Activated CD4-positive, alpha-beta T cell treated with anti-CD3 and anti-CD28 coated beads for 36 hours (primary cell): ENCODE results near the gene CCDC33. TPM values are rescaled to one million over a fixed set of nuclear protein-coding genes. Genes with fewer than 3 reads are reported as not detected.
A peak's percentile ranks its signal among the peaks of the same experiment; 100 is the strongest.
"Not testable (repeated sequence)": the region's sequence is repeated elsewhere in the genome, so short reads cannot be mapped to it uniquely, and the experiment has no call there.

Source experiments
- ATAC-seq: fragments of 200-7000 bp; cut with Tn5 transposase; one replicate; pipeline ENCODE4 v1.10.0; 2021; ENCODE audit warnings: mild to moderate bottlenecking, moderate library complexity
- CTCF ChIA-PET: fragments of 350-600 bp; sonication (Branson Sonifier 250); formaldehyde crosslinking; loops from one replicate; lab custom pipeline; 2021; ENCODE audit warnings: antibody characterized with exemption; lab: Charles Lee
- POLR2A ChIA-PET: fragments of 350-600 bp; sonication (Branson Sonifier 250); formaldehyde crosslinking; loops from one replicate; lab custom pipeline; 2021; ENCODE audit warnings: antibody characterized with exemption, inconsistent platforms; lab: Charles Lee
- DNase-seq: peaks from one replicate; pipeline ENCODE4 v3.0.0-alpha.2; 2020
- H3K27ac Mint-ChIP-seq: one replicate; pipeline ENCODE4 v1.8.0; 2021; ENCODE audit warnings: mixed read lengths
- H3K27me3 Mint-ChIP-seq: one replicate; pipeline ENCODE4 v1.8.0; 2021; ENCODE audit warnings: mixed read lengths
- H3K36me3 Mint-ChIP-seq: one replicate; pipeline ENCODE4 v1.8.0; 2021; ENCODE audit warnings: low read depth, mixed read lengths
- H3K4me1 Mint-ChIP-seq: one replicate; pipeline ENCODE4 v1.8.0; 2021; ENCODE audit warnings: mixed read lengths
- H3K4me3 Mint-ChIP-seq: one replicate; pipeline ENCODE4 v1.8.0; 2021; ENCODE audit warnings: mild to moderate bottlenecking, moderate library complexity, mixed read lengths
- H3K9me3 Mint-ChIP-seq: one replicate; pipeline ENCODE4 v1.8.0; 2021; ENCODE audit warnings: low read depth, mixed read lengths
- intact Hi-C, 2 experiments: fragments of 100-400 bp; cut with DNase I in 1 of 2; cut with micrococcal nuclease in 1 of 2; formaldehyde crosslinking; loops; one replicate each; pipeline versions ENCODE4 v1.14.2 to v1.15.1; 2022 to 2024; cut with DNase I, micrococcal nuclease
- total RNA-seq, 2 experiments: library from RNA; stranded (reverse); gene quantifications; one replicate each; pipeline ENCODE4 v1.2.3, GENCODE V29; 2021

The CCDC33 gene
- total RNA-seq, 2 experiments from 2014 or later: not detected

DNA sequence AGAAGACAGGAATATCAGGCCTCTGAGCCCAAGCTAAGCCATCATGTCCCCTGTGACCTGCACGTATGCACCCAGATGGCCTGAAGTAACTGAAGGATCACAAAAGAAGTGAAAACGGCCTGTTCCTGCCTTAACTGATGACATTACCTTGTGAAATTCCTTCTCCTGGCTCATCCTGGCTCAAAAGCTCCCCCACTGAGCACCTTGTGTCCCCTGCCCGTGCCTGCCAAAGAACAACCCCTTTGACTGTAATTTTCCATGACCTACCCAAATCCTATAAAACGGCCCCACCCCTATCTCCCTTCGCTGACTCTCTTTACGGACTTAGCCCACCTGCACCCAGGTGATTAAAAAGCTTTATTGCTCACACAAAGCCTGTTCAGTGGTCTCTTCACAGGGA, 123.2 kb downstream of the CCDC33 start:
- H3K4me1 Mint-ChIP-seq, H3K27ac Mint-ChIP-seq, intact Hi-C loops, ATAC-seq, H3K4me3 Mint-ChIP-seq, CTCF ChIA-PET, H3K36me3 Mint-ChIP-seq, H3K9me3 Mint-ChIP-seq, DNase-seq: not testable (repeated sequence)
- peaks cover 13% of the 10 kb centered on the region for H3K27me3 Mint-ChIP-seq
- POLR2A ChIA-PET: interaction anchor here (0.7 kb wide), 1 partner anchor 552 kb away, joined by 4 read pairs; no protein-coding TSS in a partner anchor

DNA sequence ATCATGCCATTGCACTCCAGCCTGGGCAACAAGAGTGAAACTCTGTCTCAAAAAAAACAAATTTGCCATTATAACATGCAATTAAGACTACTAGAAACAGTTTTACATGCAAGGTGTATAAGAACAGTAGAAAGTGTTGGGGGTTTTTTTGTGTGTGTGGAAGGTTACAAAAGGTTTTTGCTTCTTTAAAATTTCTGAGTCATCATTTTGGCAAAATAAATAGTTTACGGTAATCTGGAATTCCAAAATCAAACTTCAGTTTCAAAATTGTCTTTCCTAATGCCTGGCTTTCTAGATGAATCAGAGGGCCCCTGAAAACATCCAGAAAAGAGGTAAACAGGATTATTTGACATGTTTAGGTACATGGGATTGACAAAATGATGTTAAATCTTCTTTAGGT, 124.7 kb downstream of the CCDC33 start:
- POLR2A ChIA-PET, ATAC-seq, H3K4me3 Mint-ChIP-seq, DNase-seq, H3K36me3 Mint-ChIP-seq, H3K9me3 Mint-ChIP-seq, H3K27ac Mint-ChIP-seq, H3K4me1 Mint-ChIP-seq, H3K27me3 Mint-ChIP-seq, intact Hi-C loops: not testable (repeated sequence)
- CTCF ChIA-PET: interaction anchor here (0.9 kb wide), 1 partner anchor 15 kb away, joined by 3 read pairs; no protein-coding TSS in a partner anchor

DNA sequence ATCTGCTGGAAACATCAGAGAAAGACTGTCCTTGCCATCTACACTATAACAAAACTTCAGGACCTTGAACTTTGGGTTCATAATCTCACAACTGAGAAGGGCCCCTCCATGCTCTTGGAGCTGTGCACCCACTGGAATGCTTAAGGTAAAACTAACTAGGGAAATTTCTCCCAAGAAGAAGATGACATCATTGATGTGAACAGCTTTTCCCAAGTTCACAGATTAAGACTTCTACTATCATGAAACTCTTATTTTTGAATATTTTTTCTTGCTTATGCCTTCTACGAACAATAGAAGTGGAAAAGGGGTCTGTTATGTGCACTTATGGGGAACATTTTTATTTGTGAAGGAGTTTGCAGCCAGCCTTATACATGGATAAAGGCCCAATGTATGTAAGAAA, 126.4 kb downstream of the CCDC33 start:
- ChIA-PET POLR2A (no interaction called here), CTCF (interaction anchor here (0.7 to 1.5 kb wide), 7 partner anchors 11 to 272 kb away, joined by 3 to 4 read pairs (median 3); no protein-coding TSS in a partner anchor)
- Mint-ChIP-seq H3K27me3 (peaks cover 14% of the 10 kb centered on the region), H3K4me1 (peaks cover 3% of the 10 kb centered on the region), H3K27ac (no peak overlapping the region), H3K36me3 (no peaks in the 10 kb centered on the region), H3K4me3 (no peak overlapping the region), H3K9me3 (no peaks in the 10 kb centered on the region)
- ATAC-seq: no peak
- intact Hi-C loops: no loop called here
- no peak for DNase-seq

GRCh38 chr15:74364936-74365597, 128.9 kb downstream of the CCDC33 start:
- ATAC-seq: no peak
- H3K36me3 Mint-ChIP-seq: no peaks in the 10 kb centered on the region
- POLR2A ChIA-PET: no interaction called here
- H3K27me3 Mint-ChIP-seq: peaks cover 27% of the 10 kb centered on the region
- no peak overlapping the region for H3K27ac Mint-ChIP-seq
- CTCF ChIA-PET: interaction anchor here (1.0 to 1.5 kb wide), 2 partner anchors 74 to 144 kb away, joined by 3 to 4 read pairs; no protein-coding TSS in a partner anchor
- no peak for DNase-seq
- no peak overlapping the region for H3K4me3 Mint-ChIP-seq
- H3K9me3 Mint-ChIP-seq: no peaks in the 10 kb centered on the region
- intact Hi-C loops: no loop called here
- H3K4me1 Mint-ChIP-seq: peaks cover 3% of the 10 kb centered on the region

DNA sequence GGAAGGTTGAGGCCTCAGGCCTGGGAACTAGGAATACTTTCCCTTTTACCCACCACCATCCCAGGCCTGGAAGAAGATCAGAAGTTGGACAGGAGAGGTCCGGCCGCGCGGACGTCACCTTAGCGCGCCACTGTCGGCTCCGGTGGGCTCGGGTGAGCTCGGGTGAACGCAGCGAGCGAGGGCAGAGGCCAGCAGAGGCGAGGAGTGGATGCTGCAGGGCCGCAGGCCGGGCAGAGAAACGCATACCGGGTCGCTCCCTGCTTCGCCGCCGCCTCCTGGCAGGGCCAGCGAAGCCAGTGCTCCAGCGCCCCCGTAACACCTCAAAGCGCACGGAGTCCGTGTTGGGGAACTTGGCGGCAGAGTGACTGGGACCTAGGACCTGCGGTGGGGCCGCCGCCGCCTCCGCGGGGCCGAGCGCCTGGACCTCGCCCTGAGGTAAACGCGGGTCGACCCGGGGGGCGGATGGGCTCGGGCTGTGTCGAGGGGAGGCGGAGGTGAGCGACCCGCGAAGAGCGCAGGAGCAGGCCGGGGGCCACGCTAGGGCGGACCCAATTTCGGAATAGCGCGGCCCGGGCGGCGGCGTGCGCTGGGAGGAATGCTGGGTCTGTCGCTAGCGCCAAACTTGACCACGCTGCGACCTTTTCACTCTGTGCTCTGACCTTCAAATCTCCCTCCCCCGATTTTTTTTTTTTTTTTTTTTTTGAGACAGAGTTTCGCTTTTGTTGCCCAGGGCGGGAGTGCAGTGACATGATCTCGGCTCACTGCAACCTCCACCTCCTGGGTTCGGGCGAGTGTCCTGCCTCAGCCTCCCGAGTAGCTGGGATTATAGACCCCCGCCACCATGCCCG, 129.7 kb downstream of the CCDC33 start:
- ATAC-seq (peak; percentile 44), DNase-seq (no peak)
- intact Hi-C loops: no loop called here
- ChIA-PET CTCF (interaction anchor here (0.6 to 1.3 kb wide), 3 partner anchors 17 to 354 kb away, joined by 3 to 5 read pairs (median 5); no protein-coding TSS in a partner anchor), POLR2A (no interaction called here)
- Mint-ChIP-seq H3K36me3 (no peaks in the 10 kb centered on the region), H3K27me3 (peaks cover 32% of the 10 kb centered on the region), H3K27ac (no peak overlapping the region), H3K4me1 (peaks cover 3% of the 10 kb centered on the region), H3K4me3 (no peak overlapping the region), H3K9me3 (no peaks in the 10 kb centered on the region)

DNA sequence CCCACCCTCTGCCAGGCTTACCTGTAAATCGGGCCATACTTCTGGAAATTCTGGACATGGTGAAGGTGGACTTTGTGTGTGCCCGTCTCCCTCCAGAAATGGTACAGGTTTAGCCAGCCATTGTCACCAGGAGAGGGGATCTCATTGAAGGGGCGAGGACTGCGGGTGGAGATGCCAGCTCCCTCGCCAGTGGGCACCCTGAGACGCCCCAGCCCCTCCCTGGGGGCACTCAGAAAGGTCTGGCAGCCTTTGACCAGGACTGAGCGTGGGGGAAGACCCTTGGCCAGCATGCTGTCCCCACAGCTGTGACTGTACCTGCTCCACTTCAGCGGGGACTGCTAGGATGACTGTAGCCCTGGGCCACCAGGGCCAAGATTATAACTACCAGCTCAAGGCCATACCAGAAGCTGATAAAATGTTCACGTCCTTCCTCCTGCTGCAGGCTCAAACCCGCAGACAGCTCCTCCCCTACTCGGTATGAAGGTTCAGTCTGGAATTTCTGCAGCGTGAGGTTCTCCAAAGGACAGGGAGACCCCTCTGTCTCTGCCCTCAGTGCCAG, 131.2 kb downstream of the CCDC33 start, which contains the start of gene CYP11A1:
TSS of gene CYP11A1 (minus strand) at position 351 of the 559 bp plus-strand sequence. CDS start at position 290, 61 bp downstream.
- no peaks in the 10 kb centered on the region for H3K36me3 Mint-ChIP-seq
- H3K9me3 Mint-ChIP-seq: no peaks in the 10 kb centered on the region
- ChIA-PET CTCF (interaction anchor here (0.6 to 2.2 kb wide), 3 partner anchors 15 to 86 kb away, joined by 3 to 7 read pairs (median 5); no protein-coding TSS in a partner anchor), POLR2A (no interaction called here)
- intact Hi-C loops: no loop called here
- H3K27me3 Mint-ChIP-seq: peaks cover 32% of the 10 kb centered on the region
- H3K27ac Mint-ChIP-seq: no peak within 1 kb of the TSS
- no peak for DNase-seq
- no peak for ATAC-seq
- no peak within 1 kb of the TSS for H3K4me3 Mint-ChIP-seq
- peaks cover 3% of the 10 kb centered on the region for H3K4me1 Mint-ChIP-seq

DNA sequence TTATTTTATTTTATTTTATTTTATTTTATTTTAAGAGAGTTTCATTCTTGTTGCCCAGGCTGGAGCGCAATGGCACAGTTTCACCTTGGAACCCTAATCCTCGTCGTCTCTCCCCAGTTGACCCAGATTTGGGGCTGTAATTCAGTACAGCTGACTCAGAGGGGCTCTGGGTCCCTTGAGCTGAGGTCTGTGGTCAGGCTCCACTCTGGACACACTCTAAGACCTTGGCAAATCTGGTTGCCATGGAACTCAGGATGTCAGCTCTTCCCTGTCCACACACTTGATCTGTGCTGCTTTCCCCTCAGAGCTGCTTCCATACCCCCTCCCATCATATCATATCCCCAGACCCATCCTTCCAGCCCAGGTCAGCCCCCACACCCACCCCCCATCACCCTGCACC, 132.0 kb downstream of the CCDC33 start:
- intact Hi-C loops: no loop called here
- ChIA-PET POLR2A (no interaction called here), CTCF (interaction anchor here (0.6 to 2.2 kb wide), 2 partner anchors 78 to 86 kb away, joined by 3 to 7 read pairs; no protein-coding TSS in a partner anchor)

DNA sequence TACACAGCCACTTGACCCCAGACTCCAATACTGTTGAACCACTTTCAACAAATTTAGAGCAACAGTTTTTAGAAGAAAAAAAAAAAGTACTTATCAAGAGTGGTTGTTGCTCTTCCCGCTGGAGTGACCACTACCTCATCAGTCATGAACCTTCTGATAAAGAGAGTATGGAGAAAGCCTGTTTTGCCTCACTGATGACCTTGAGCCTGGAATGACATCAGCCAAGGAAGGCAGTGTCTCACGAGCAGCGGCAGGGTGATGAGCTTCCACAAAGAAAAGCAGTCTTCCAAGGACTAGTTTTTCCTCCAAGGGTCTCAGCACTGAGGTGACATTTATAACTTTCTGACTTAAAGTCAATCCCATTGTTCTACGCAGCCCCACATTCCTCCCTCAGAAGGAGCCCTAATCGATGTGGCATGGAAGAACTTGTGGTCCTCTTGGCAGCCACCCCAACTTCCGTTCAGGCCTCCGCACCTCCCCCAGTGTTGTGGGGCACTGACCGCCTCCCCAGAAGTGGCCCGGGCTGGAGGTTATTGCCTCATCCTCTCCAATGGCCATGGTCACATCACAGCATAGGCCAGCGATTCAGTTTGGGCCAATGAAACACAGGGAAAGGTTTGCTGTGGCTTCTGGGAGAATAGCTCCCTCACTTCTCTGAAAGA, 133.1 kb downstream of the CCDC33 start:
- peaks cover 32% of the 10 kb centered on the region for H3K27me3 Mint-ChIP-seq
- CTCF ChIA-PET: interaction anchor here (0.6 to 1.5 kb wide), 4 partner anchors 70 to 400 kb away, joined by 3 to 5 read pairs (median 4); no protein-coding TSS in a partner anchor
- no peak overlapping the region for H3K27ac Mint-ChIP-seq
- H3K4me3 Mint-ChIP-seq: no peak overlapping the region
- ATAC-seq (no peak), DNase-seq (no peak)
- intact Hi-C loops: no loop called here
- H3K9me3 Mint-ChIP-seq: no peaks in the 10 kb centered on the region
- H3K4me1 Mint-ChIP-seq: peaks cover 6% of the 10 kb centered on the region
- POLR2A ChIA-PET: no interaction called here
- H3K36me3 Mint-ChIP-seq: no peaks in the 10 kb centered on the region

More for the DNA sequence above, 132.0 kb downstream of the CCDC33 start:
- Mint-ChIP-seq H3K4me3 (no peak overlapping the region), H3K27ac (no peak overlapping the region), H3K36me3 (no peaks in the 10 kb centered on the region), H3K27me3 (peaks cover 32% of the 10 kb centered on the region), H3K4me1 (peaks cover 3% of the 10 kb centered on the region), H3K9me3 (no peaks in the 10 kb centered on the region)
- DNase-seq (no peak), ATAC-seq (no peak)

- POLR2A ChIA-PET: no interaction called here
- no peak for ATAC-seq
Observed at GRCh38 chr15:74369756-74370155, 133.6 kb downstream of the CCDC33 start.

DNA sequence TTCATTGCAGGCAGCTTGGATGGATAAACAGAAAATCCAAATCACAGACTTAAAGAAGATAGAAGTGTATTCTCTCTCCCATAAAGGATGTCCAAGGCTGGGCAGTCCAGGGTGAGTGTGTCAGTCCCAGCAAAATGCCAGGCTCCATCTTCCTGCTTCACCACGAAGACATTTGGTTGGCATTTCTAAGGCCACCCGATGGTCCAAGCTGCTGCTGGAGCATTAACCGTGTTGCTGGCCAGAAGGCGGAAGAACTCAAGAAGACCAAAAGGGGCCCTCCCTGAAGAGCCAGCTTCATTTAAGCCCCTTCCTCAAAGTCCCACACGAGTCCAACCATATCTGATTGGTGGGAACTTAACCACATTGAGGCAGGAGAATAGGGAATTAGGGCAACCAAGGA, 134.3 kb downstream of the CCDC33 start:
- ChIA-PET CTCF (interaction anchor here (0.8 to 1.3 kb wide), 3 partner anchors 9 to 119 kb away, joined by 3 to 4 read pairs (median 3); no protein-coding TSS in a partner anchor), POLR2A (no interaction called here)
- DNase-seq (no peak), ATAC-seq (no peak)
- H3K36me3 Mint-ChIP-seq: no peaks in the 10 kb centered on the region
- H3K4me3 Mint-ChIP-seq: no peak overlapping the region
- no peaks in the 10 kb centered on the region for H3K9me3 Mint-ChIP-seq
- H3K4me1 Mint-ChIP-seq: peaks cover 15% of the 10 kb centered on the region
- H3K27me3 Mint-ChIP-seq: peaks cover 24% of the 10 kb centered on the region
- no peak overlapping the region for H3K27ac Mint-ChIP-seq
- intact Hi-C loops: loop anchor here (5.0 kb wide), 5 partner anchors 397 to 582 kb away; partner anchors contain the start of genes COX5A (in 1 of the 2) and ULK3 (in 1 of the 2)

More at GRCh38 chr15:74369756-74370155, 133.6 kb downstream of the CCDC33 start:
- CTCF ChIA-PET: interaction anchor here (0.6 to 1.5 kb wide), 4 partner anchors 69 to 400 kb away, joined by 3 to 5 read pairs (median 4); no protein-coding TSS in a partner anchor
- peaks cover 11% of the 10 kb centered on the region for H3K4me1 Mint-ChIP-seq
- DNase-seq: no peak
- H3K4me3 Mint-ChIP-seq: no peak overlapping the region
- H3K36me3 Mint-ChIP-seq: no peaks in the 10 kb centered on the region
- H3K27me3 Mint-ChIP-seq: peaks cover 27% of the 10 kb centered on the region
- H3K27ac Mint-ChIP-seq: no peak overlapping the region
- intact Hi-C loops: loop anchor here (5.0 kb wide), 5 partner anchors 398 to 583 kb away; partner anchors contain the start of genes COX5A (in 1 of the 2) and ULK3 (in 1 of the 2)
- H3K9me3 Mint-ChIP-seq: no peaks in the 10 kb centered on the region
